NK-92 (cell line): ENCODE data around the gene CYP19A1.
"Not testable (repeated sequence)": the region's sequence is repeated elsewhere in the genome, so short reads cannot be mapped to it uniquely, and the experiment has no call there.

Experiments
- DNase-seq: peaks from one replicate; lab custom pipeline; 2025; ENCODE audit not compliant: unreplicated experiment; lab: John Stamatoyannopoulos, UW

The CYP19A1 gene

GRCh38 chr15:51188791-51189190 lies 149.6 kb downstream of the CYP19A1 start:
- not testable (repeated sequence) for DNase-seq

GRCh38 chr15:51186891-51187290 lies 151.5 kb downstream of the CYP19A1 start:
- no peak for DNase-seq

GRCh38 chr15:51186181-51186705 lies 152.2 kb downstream of the CYP19A1 start:
- no peak for DNase-seq

GRCh38 chr15:51185213-51186159 lies 152.9 kb downstream of the CYP19A1 start:
- no peak for DNase-seq

- no peak for DNase-seq
Measured at GRCh38 chr15:51184627-51185026, 153.8 kb downstream of the CYP19A1 start.

- DNase-seq, result no peak
Measured at GRCh38 chr15:51183076-51183475, 155.3 kb downstream of the CYP19A1 start.

- no peak for DNase-seq
Measured at GRCh38 chr15:51181905-51182304, 156.5 kb downstream of the CYP19A1 start.

GRCh38 chr15:51181221-51181620 lies 157.2 kb downstream of the CYP19A1 start:
- DNase-seq, result no peak

GRCh38 chr15:51180534-51180933 lies 157.9 kb downstream of the CYP19A1 start:
- DNase-seq, result no peak

GRCh38 chr15:51180011-51180410 lies 158.4 kb downstream of the CYP19A1 start:
- no peak for DNase-seq

GRCh38 chr15:51172193-51172592 lies 166.2 kb downstream of the CYP19A1 start:
- DNase-seq, result no peak

GRCh38 chr15:51171634-51171932 lies 166.8 kb downstream of the CYP19A1 start:
- DNase-seq, result no peak

- no peak for DNase-seq
Measured at GRCh38 chr15:51170882-51171633, 167.3 kb downstream of the CYP19A1 start.

GRCh38 chr15:51168700-51169099 lies 169.7 kb downstream of the CYP19A1 start:
- no peak for DNase-seq

GRCh38 chr15:51163843-51164242 lies 174.6 kb downstream of the CYP19A1 start:
- no peak for DNase-seq

- DNase-seq, result no peak
Measured at GRCh38 chr15:51162865-51163762, 175.3 kb downstream of the CYP19A1 start.

- no peak for DNase-seq
Measured at GRCh38 chr15:51161491-51162220, 176.7 kb downstream of the CYP19A1 start.

GRCh38 chr15:51160484-51160883 lies 177.9 kb downstream of the CYP19A1 start:
- no peak for DNase-seq
